H9 (cell line): ENCODE measurements around the gene MBOAT2. TPM values are rescaled to one million over a fixed set of nuclear protein-coding genes. Genes with fewer than 3 reads are reported as not detected.

ENCODE experiments used
- DNase-seq: peaks from one replicate; pipeline ENCODE4 v3.0.0-alpha.2; 2017
- H2AFZ ChIP-seq: one replicate; pipeline ENCODE4 v1.6.1; 2013; ENCODE audit warnings: mild to moderate bottlenecking, low read length, control low read depth, moderate library complexity
- H2AK5ac ChIP-seq: 2 replicates; pipeline ENCODE4 v1.6.1; 2013; ENCODE audit warnings: low read length, control low read depth, mixed read lengths; ENCODE audit not compliant: insufficient read length
- H2BK120ac ChIP-seq: one replicate; pipeline ENCODE4 v1.6.1; 2013; ENCODE audit warnings: low read depth, mild to moderate bottlenecking, low read length, control low read depth, inconsistent platforms; ENCODE audit not compliant: poor library complexity, severe bottlenecking
- H2BK12ac ChIP-seq: 2 replicates; pipeline ENCODE4 v1.6.1; 2013; ENCODE audit warnings: low read length, control low read depth, mixed read lengths, low read depth; ENCODE audit not compliant: insufficient read length
- H2BK15ac ChIP-seq: 2 replicates; pipeline ENCODE4 v1.6.1; 2013; ENCODE audit warnings: low read depth, low read length, control low read depth
- H2BK20ac ChIP-seq: one replicate; pipeline ENCODE4 v1.6.1; 2013; ENCODE audit warnings: low read depth, mild to moderate bottlenecking, low read length, control low read depth, inconsistent platforms; ENCODE audit not compliant: poor library complexity, severe bottlenecking
- H2BK5ac ChIP-seq: 2 replicates; pipeline ENCODE4 v1.6.1; 2013; ENCODE audit warnings: low read length, control low read depth, mixed read lengths; ENCODE audit not compliant: insufficient read length
- H3K14ac ChIP-seq: 2 replicates; pipeline ENCODE4 v1.6.1; 2013; ENCODE audit warnings: low read length, control low read depth; ENCODE audit not compliant: insufficient read depth
- H3K18ac ChIP-seq: 2 replicates; pipeline ENCODE4 v1.6.1; 2013; ENCODE audit warnings: low read depth, mild to moderate bottlenecking, mixed read lengths, low read length, control low read depth; ENCODE audit not compliant: insufficient read length
- H3K23ac ChIP-seq: 2 replicates; pipeline ENCODE4 v1.6.1; 2013; ENCODE audit warnings: low read length, control low read depth, mixed read lengths, low read depth; ENCODE audit not compliant: insufficient read length
- H3K23me2 ChIP-seq: 2 replicates; pipeline ENCODE4 v1.6.1; 2013; ENCODE audit warnings: low read depth, mild to moderate bottlenecking, mixed read lengths, low read length, control low read depth; ENCODE audit not compliant: insufficient read length, poor library complexity, severe bottlenecking
- H3K27ac ChIP-seq: 2 replicates; pipeline ENCODE4 v1.5.1; 2013; ENCODE audit warnings: low read length, control low read depth, mixed read lengths, low read depth; ENCODE audit not compliant: insufficient read length
- H3K27me3 ChIP-seq: 2 replicates; pipeline ENCODE4 v1.6.1; 2013; ENCODE audit warnings: low read length, control low read depth, inconsistent platforms; ENCODE audit not compliant: insufficient read depth
- H3K4ac ChIP-seq: 2 replicates; pipeline ENCODE4 v1.6.1; 2013; ENCODE audit warnings: low read depth, mild to moderate bottlenecking, control low read depth, inconsistent platforms, low read length, moderate library complexity
- H3K4me1 ChIP-seq: 2 replicates; pipeline ENCODE4 v1.6.1; 2013; ENCODE audit warnings: low read length, control low read depth, inconsistent platforms; ENCODE audit not compliant: insufficient read depth
- H3K4me2 ChIP-seq: 2 replicates; pipeline ENCODE4 v1.6.1; 2013; ENCODE audit warnings: low read length, control low read depth, mixed read lengths; ENCODE audit not compliant: insufficient read length, insufficient read depth
- H3K56ac ChIP-seq: 2 replicates; pipeline ENCODE4 v1.6.1; 2013; ENCODE audit warnings: low read depth, mild to moderate bottlenecking, mixed read lengths, low read length, control low read depth; ENCODE audit not compliant: insufficient read length
- H3K79me1 ChIP-seq: 2 replicates; pipeline ENCODE4 v1.6.1; 2013; ENCODE audit warnings: low read depth, mild to moderate bottlenecking, moderate library complexity, low read length, control low read depth, inconsistent platforms; ENCODE audit not compliant: insufficient read depth, poor library complexity, severe bottlenecking
- H3K79me2 ChIP-seq: 2 replicates; pipeline ENCODE4 v1.6.1; 2013; ENCODE audit warnings: low read length, control low read depth, inconsistent platforms; ENCODE audit not compliant: insufficient read depth
- H3K9ac ChIP-seq: 2 replicates; pipeline ENCODE4 v1.6.1; 2013; ENCODE audit warnings: low read length, control low read depth, mixed read lengths; ENCODE audit not compliant: insufficient read length; ENCODE audit errors: extremely low read depth
- H3K9me3 ChIP-seq: one replicate; pipeline ENCODE4 v1.6.1; 2013; ENCODE audit warnings: low read depth, low read length, inconsistent platforms; ENCODE audit not compliant: control insufficient read depth
- H3T11ph ChIP-seq: one replicate; pipeline ENCODE4 v1.6.1; 2013; ENCODE audit warnings: mild to moderate bottlenecking, low read length, control low read depth, inconsistent platforms
- H4K20me1 ChIP-seq: one replicate; pipeline ENCODE4 v1.6.1; 2013; ENCODE audit not compliant: control insufficient read depth, insufficient read length, insufficient read depth
- H4K5ac ChIP-seq: 2 replicates; pipeline ENCODE4 v1.6.1; 2013; ENCODE audit warnings: low read depth, mild to moderate bottlenecking, mixed read lengths, low read length, control low read depth; ENCODE audit not compliant: insufficient read length
- H4K8ac ChIP-seq: replicated peaks from 2 replicates; pipeline ENCODE4 v1.6.1; 2013; ENCODE audit warnings: low read length, control low read depth, mixed read lengths, low read depth; ENCODE audit not compliant: insufficient read length
- H4K91ac ChIP-seq: 2 replicates; pipeline ENCODE4 v1.6.1; 2013; ENCODE audit warnings: low read depth, mild to moderate bottlenecking, moderate library complexity, mixed read lengths, low read length, control low read depth; ENCODE audit not compliant: insufficient read length
- H3K27ac Mint-ChIP-seq, 3 experiments: 2 replicates in 2 of 3; 3 replicates in 1 of 3; pipeline ENCODE4 v1.8.0; 2020 to 2021; ENCODE audit warnings: mixed read lengths in 3 of 3, mild to moderate bottlenecking in 1 of 3, moderate library complexity in 1 of 3
- H3K27me3 Mint-ChIP-seq: 2 replicates; pipeline ENCODE4 v1.8.0; 2021; ENCODE audit warnings: low read depth, mild to moderate bottlenecking, moderate library complexity, mixed read lengths
- H3K36me3 Mint-ChIP-seq, 3 experiments: 2 replicates in 2 of 3; 3 replicates in 1 of 3; pipeline ENCODE4 v1.8.0; 2020 to 2021; ENCODE audit warnings: low read depth in 3 of 3, mixed read lengths in 3 of 3; ENCODE audit not compliant: insufficient read depth in 1 of 3
- H3K4me1 Mint-ChIP-seq, 2 experiments: 2 replicates each; pipeline ENCODE4 v1.8.0; 2020; ENCODE audit warnings: mixed read lengths in 2 of 2
- H3K4me3 Mint-ChIP-seq, 2 experiments: 2 replicates in 1 of 2; 3 replicates in 1 of 2; pipeline ENCODE4 v1.8.0; 2020 to 2021; ENCODE audit warnings: mild to moderate bottlenecking in 2 of 2, mixed read lengths in 2 of 2, moderate library complexity in 1 of 2
- H3K9me3 Mint-ChIP-seq, 2 experiments: 2 replicates in 1 of 2; 3 replicates in 1 of 2; pipeline ENCODE4 v1.8.0; 2020; ENCODE audit warnings: mild to moderate bottlenecking in 2 of 2, mixed read lengths in 2 of 2, moderate library complexity in 1 of 2
- CTCF ChIP-seq: fragments of 200-600 bp; sonication (generic); conservative IDR thresholded peaks from 3 replicates; pipeline ENCODE4 v1.8.0; 2021; ENCODE audit warnings: antibody characterized with exemption, mild to moderate bottlenecking
- WGBS: extraction: QIAGEN DNeasy Blood & Tissue Kit; methylation state at CpG from one replicate; pipeline ENCODE4 v1.1.7; 2013; ENCODE audit warnings: missing lambda C conversion rate, low lambda C conversion rate, mixed read lengths; ENCODE audit not compliant: insufficient read length; ENCODE audit errors: extremely low coverage; 5-methylcytosine and 5-hydroxymethylcytosine counted together
- total RNA-seq: library from RNA; stranded (reverse); gene quantifications from 2 replicates; pipeline ENCODE4 v1.2.1, GENCODE V29; 2021

Gene MBOAT2
- total RNA-seq, 1 experiment from 2014 or later, result 20.2 TPM

GRCh38 chr2:8918412-8918811 is 85.1 kb downstream of the MBOAT2 start:
- Histone ChIP-seq H2BK15ac (no peak overlapping the region), H4K5ac (no peak overlapping the region), H3K4ac (no peak overlapping the region), H2AFZ (no peak overlapping the region), H2BK120ac (no peak overlapping the region), H2AK5ac (no peak overlapping the region), H3T11ph (no peak overlapping the region), H3K18ac (no peak overlapping the region), H2BK20ac (no peak overlapping the region), H3K9ac (no peak overlapping the region), H3K79me2 (no peaks in the 10 kb centered on the region), H3K23me2 (no peaks in the 10 kb centered on the region), H3K4me1 (no peaks in the 10 kb centered on the region), H3K56ac (no peak overlapping the region), H4K20me1 (no peaks in the 10 kb centered on the region), H3K14ac (no peak overlapping the region), H4K8ac (no peak overlapping the region), H2BK12ac (no peak overlapping the region), H3K23ac (no peak overlapping the region), H3K9me3 (no peaks in the 10 kb centered on the region), H4K91ac (no peak overlapping the region), H3K4me2 (no peak overlapping the region), H3K79me1 (no peaks in the 10 kb centered on the region), H3K27ac (no peak overlapping the region), H2BK5ac (no peak overlapping the region), H3K27me3 (no peaks in the 10 kb centered on the region)
- DNase-seq, result no peak
- H3K27ac Mint-ChIP-seq, result no peak overlapping the region
- no peak for TF ChIP-seq CTCF
- peaks cover 8 to 14% (median 10%) of the 10 kb centered on the region in 3 experiments for H3K36me3 Mint-ChIP-seq
- H3K27me3 Mint-ChIP-seq, result no peaks in the 10 kb centered on the region
- peaks cover 7 to 8% of the 10 kb centered on the region in 2 experiments for H3K9me3 Mint-ChIP-seq
- H3K4me3 Mint-ChIP-seq, result no peak overlapping the region
- WGBS, result no CpG with 5 or more reads among the region's 1 CpG
- H3K4me1 Mint-ChIP-seq, result peaks cover 3 to 8% of the 10 kb centered on the region in 2 experiments; a peak in 3 of 4 replicates
